K562 (cell line): ENCODE results near the gene FXYD1. TPM values are rescaled to one million over a fixed set of nuclear protein-coding genes. Genes with fewer than 3 reads are reported as not detected.

Source experiments
- ARID1B ChIP-seq: fragments of 450-650 bp; IDR thresholded peaks from 2 replicates; pipeline ENCODE4 v1.6.1; 2016; ENCODE audit warnings: antibody characterized with exemption, mild to moderate bottlenecking, inconsistent platforms
- CREB5 ChIP-seq: fragments of 250-450 bp; sonication (Bioruptor Pico); IDR thresholded peaks from 2 replicates; pipeline ENCODE4 v1.5.0; 2020; ENCODE audit warnings: mild to moderate bottlenecking
- JUN ChIP-seq, 2 experiments: sonication (generic) in 1 of 2; formaldehyde crosslinking in 1 of 2; IDR thresholded peaks; 2 replicates each; pipeline versions ENCODE4 v1.6.1 to v1.8.0; 2012 to 2022; ENCODE audit warnings: borderline replicate concordance in 2 of 2, mild to moderate bottlenecking in 2 of 2, improper control_type of control experiment in 1 of 2, low read depth in 1 of 2, low read length in 1 of 2, missing genetic modification reagents in 1 of 2
- MGA ChIP-seq: fragments of 450-650 bp; IDR thresholded peaks from 2 replicates; pipeline ENCODE4 v1.6.1; 2016; ENCODE audit warnings: mild to moderate bottlenecking, moderate library complexity
- MYC ChIP-seq, 2 experiments: fragments of 250-450 bp in 1 of 2; sonication (Bioruptor Pico) in 1 of 2; IDR thresholded peaks; 2 replicates each; pipeline versions ENCODE4 v1.5.1 to v1.6.1; 2012 to 2021; ENCODE audit warnings: low read depth in 2 of 2, borderline replicate concordance in 1 of 2, improper control_type of control experiment in 1 of 2, low read length in 1 of 2, mild to moderate bottlenecking in 1 of 2, moderate library complexity in 1 of 2
- SMARCC2 ChIP-seq: fragments of 450-650 bp; IDR thresholded peaks from 2 replicates; pipeline ENCODE4 v1.6.1; 2017; ENCODE audit warnings: antibody characterized with exemption, moderate library complexity, mild to moderate bottlenecking, low read depth
- ZNF140 ChIP-seq: fragments of 250-450 bp; sonication (Bioruptor Pico); IDR thresholded peaks from 2 replicates; pipeline ENCODE4 v1.8.0; 2021; ENCODE audit warnings: moderate library complexity, mild to moderate bottlenecking, inconsistent platforms
- ZNF41 ChIP-seq: fragments of 250-450 bp; sonication (Bioruptor Pico); conservative IDR thresholded peaks from 2 replicates; pipeline ENCODE4 v1.4.0; 2020; ENCODE audit warnings: mild to moderate bottlenecking
- polyA plus RNA-seq, 8 experiments: library from polyadenylated mRNA; depleted of rRNA in 4 of 8; stranded (reverse) in 5 of 8; unstranded in 3 of 8; fragments of >200 nt; fragmentation: Nextera tagmentation in 2 of 8; fragmentation: Illumina TruSeq in 1 of 8; extraction: Ambion mirVana in 2 of 8; extraction: Trizol in 1 of 8; gene quantifications; 2 replicates each; pipeline versions ENCODE4 v1.2.1 to v1.2.3, GENCODE V29; 2011 to 2014; ENCODE audit warnings: inconsistent platforms in 1 of 8, missing spikeins in 1 of 8
- total RNA-seq, 7 experiments: library from RNA; depleted of rRNA in 6 of 7; stranded (reverse); fragments of >200 nt in 6 of 7; fragmentation: Illumina TruSeq in 2 of 7; extraction: Trizol in 2 of 7; gene quantifications; 2 replicates each; pipeline versions ENCODE4 v1.2.1 to v1.2.3, GENCODE V29; 2011 to 2021; ENCODE audit warnings: low replicate concordance in 1 of 7

The FXYD1 gene
- total and polyA plus RNA-seq, 9 of the 15 experiments (the other 6 are each of a cell fraction or from before 2014, with no cell fraction given), result 0.40 to 3.2 (median 1.8) TPM; not detected in 3

GRCh38 chr19:35125749-35126623, 12.6 kb upstream of the FXYD1 start (continued):
- TF ChIP-seq MGA, result no peak
- TF ChIP-seq JUN (IDR thresholded peaks at IDR 0.05; ENCODE audit: borderline replicate concordance, low read depth, low read length), result no peak
- no peak for TF ChIP-seq JUN (CRISPR knock-in tag; IDR thresholded peaks at IDR 0.05; ENCODE audit: borderline replicate concordance)
- no peak for TF ChIP-seq ZNF140 (CRISPR knock-in tag)
- no peak for TF ChIP-seq ARID1B
- TF ChIP-seq ZNF41 (CRISPR knock-in tag), result no peak
- TF ChIP-seq SMARCC2, result no peak
- no peak for TF ChIP-seq CREB5 (CRISPR knock-in tag)
- TF ChIP-seq MYC (IDR thresholded peaks at IDR 0.05; ENCODE audit: low read depth, low read length), result no peak
- TF ChIP-seq MYC (CRISPR knock-in tag; IDR thresholded peaks at IDR 0.05; ENCODE audit: borderline replicate concordance, low read depth), result no peak
